GM18867 (cell line): ENCODE results near the gene DDX19B.
"Not testable (repeated sequence)": the region's sequence is repeated elsewhere in the genome, so short reads cannot be mapped to it uniquely, and the experiment has no call there.

Source experiments
- ATAC-seq: cut with Tn5 transposase; IDR thresholded peaks from one replicate; pipeline ENCODE4 v1.9.1; 2021; ENCODE audit warnings: mild to moderate bottlenecking, moderate library complexity; ENCODE audit not compliant: unreplicated experiment

DDX19B gene

GRCh38 chr16:70287304-70287971, 11.5 kb upstream of the DDX19B start:
- ATAC-seq: not testable (repeated sequence)

- ATAC-seq: peak; percentile 95
Measured at GRCh38 chr16:70289229-70290094, 9.5 kb upstream of the DDX19B start, which contains the start of gene AARS1. AARS1 (minus strand) TSS chr16:70289506; CDS start chr16:70282763, 6,743 bp downstream.

GRCh38 chr16:70290949-70291519, 8.0 kb upstream of the DDX19B start:
- ATAC-seq: no peak

- not testable (repeated sequence) for ATAC-seq
Measured at GRCh38 chr16:70292148-70292547, 6.8 kb upstream of the DDX19B start.

GRCh38 chr16:70294385-70295025, 4.5 kb upstream of the DDX19B start:
- no peak for ATAC-seq

- no peak for ATAC-seq
Measured at GRCh38 chr16:70295634-70296033, 3.4 kb upstream of the DDX19B start.

- no peak for ATAC-seq
Measured at GRCh38 chr16:70301121-70301520, 2.1 kb downstream of the DDX19B start.

- ATAC-seq: no peak
Measured at GRCh38 chr16:70302745-70303144, 3.8 kb downstream of the DDX19B start.

- ATAC-seq: no peak
Measured at GRCh38 chr16:70304892-70305448, 6.0 kb downstream of the DDX19B start.

- ATAC-seq: no peak
Measured at GRCh38 chr16:70306880-70307279, 7.9 kb downstream of the DDX19B start.

GRCh38 chr16:70307726-70308125, 8.7 kb downstream of the DDX19B start:
- not testable (repeated sequence) for ATAC-seq

GRCh38 chr16:70320121-70320520, 21.1 kb downstream of the DDX19B start:
- ATAC-seq: no peak

GRCh38 chr16:70324998-70325747, 26.2 kb downstream of the DDX19B start:
- ATAC-seq: no peak

- no peak for ATAC-seq
Measured at GRCh38 chr16:70331091-70331490, 32.1 kb downstream of the DDX19B start.

GRCh38 chr16:70331588-70332358, 32.8 kb downstream of the DDX19B start:
- ATAC-seq: no peak

- ATAC-seq: not testable (repeated sequence)
Measured at GRCh38 chr16:70332728-70333127, 33.7 kb downstream of the DDX19B start.

- ATAC-seq: no peak
Measured at GRCh38 chr16:70337814-70338213, 38.8 kb downstream of the DDX19B start.

GRCh38 chr16:70341600-70341999, 42.6 kb downstream of the DDX19B start:
- no peak for ATAC-seq

- ATAC-seq: no peak
Measured at GRCh38 chr16:70342016-70342415, 43.0 kb downstream of the DDX19B start.
